HG03108 (cell line): Measurements from ENCODE around the gene ZNF672.
"Not testable (repeated sequence)": the region's sequence is repeated elsewhere in the genome, so short reads cannot be mapped to it uniquely, and the experiment has no call there.

Source experiments
- ATAC-seq: cut with Tn5 transposase; IDR thresholded peaks from one replicate; pipeline ENCODE4 v1.9.1; 2021; ENCODE audit warnings: moderate library complexity; ENCODE audit not compliant: unreplicated experiment

The ZNF672 gene

GRCh38 chr1:248812736-248813425 is 25.1 kb upstream of the ZNF672 start:
- ATAC-seq = no peak

- no peak for ATAC-seq
Measured at GRCh38 chr1:248813546-248813945, 24.5 kb upstream of the ZNF672 start.

DNA sequence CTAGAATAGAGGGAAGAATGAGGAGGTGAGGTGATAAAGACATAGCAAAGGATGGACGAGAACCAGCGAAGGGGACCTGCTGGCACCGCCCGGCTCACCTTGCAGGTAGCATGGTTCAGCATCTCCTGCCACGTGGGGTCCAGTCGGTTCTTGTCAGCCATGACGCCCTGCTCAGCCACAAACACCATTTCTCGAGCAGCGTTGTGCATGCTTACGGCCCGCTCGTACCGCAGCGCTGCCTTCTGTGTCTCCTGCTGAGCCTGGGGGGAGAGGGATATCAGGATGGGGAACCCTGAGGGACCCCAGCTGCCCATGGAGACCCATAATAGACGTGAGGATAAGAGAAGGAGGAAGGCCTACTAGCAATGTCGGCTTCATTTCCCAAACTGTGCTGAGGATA is 23.7 kb upstream of the ZNF672 start:
- no peak for ATAC-seq

DNA sequence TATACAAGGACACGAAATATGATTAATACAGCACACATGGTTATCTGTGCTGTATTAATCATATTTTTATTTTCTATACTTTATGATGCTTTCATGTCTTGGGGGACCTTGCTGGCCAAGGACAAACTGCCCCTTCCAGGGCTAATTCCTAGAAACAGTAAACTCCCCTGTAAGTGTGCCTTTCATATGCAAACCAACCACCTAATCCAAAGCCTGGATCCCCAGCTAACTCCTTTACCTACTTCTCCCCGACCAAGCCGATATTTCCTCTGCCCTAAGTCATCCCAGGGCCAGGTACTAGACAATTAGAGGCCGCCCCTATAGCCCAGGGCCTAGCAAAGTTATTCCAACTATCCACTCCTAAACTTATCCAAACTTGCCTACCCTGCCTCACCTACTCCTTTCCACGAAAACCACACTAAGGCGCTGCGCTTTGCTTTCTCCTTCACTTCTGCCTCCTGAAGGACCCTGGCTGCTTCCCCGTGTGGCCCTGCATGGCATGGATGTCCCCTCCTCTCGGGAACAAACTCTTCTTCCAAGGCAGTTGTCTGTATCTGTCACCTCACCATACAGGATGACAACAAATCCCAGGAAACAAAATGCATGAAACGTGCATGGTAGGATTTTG is 22.5 kb upstream of the ZNF672 start:
- no peak for ATAC-seq

- no peak for ATAC-seq
Measured at GRCh38 chr1:248816042-248816851, 21.8 kb upstream of the ZNF672 start.

DNA sequence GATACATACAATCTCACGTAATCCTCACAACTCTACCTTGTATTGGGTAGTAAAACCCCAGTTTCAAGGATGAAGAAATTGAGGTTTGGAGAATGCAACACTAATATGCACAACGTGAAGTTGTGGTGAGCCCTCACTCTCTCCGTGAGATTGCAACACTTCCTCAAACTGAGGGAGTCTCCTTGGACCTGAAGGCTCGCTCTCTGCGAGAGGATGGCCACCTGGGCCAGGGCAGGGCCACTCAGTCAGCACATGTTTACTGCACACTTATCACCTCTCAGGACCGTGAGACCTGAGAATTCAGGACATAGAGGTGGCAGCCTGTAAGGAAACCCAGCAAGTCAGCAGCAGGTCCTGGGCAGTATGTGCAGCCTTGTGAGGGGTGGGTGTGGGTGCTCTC is 21.0 kb upstream of the ZNF672 start:
- no peak for ATAC-seq

GRCh38 chr1:248818505-248819374 is 19.3 kb upstream of the ZNF672 start:
- peak; percentile 33 for ATAC-seq

DNA sequence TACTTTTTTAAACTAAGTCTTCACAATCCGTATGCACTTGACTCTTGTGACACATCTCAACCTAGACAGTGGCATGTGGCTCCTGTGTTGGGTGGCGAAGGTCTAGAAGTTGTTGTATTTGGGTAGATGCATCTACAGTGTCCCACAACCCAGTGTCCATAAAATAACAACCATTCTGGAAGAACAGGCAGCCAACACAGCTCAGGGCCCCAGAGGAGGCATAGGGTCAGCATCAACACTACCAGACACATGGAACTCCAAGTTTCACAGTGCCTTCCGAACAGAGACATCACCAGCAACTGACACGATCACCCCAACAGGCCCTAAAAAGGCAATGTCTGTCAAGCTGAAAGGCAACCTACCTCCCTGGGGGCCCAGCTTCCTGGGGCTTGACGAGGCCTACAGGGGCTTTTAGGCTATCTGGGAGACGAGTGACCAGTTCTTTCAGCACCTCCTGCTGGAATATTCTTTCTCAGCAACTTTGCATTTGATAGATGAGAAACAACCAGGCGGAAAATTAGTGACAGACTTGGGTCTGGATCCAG is 17.9 kb upstream of the ZNF672 start:
- ATAC-seq = no peak

DNA sequence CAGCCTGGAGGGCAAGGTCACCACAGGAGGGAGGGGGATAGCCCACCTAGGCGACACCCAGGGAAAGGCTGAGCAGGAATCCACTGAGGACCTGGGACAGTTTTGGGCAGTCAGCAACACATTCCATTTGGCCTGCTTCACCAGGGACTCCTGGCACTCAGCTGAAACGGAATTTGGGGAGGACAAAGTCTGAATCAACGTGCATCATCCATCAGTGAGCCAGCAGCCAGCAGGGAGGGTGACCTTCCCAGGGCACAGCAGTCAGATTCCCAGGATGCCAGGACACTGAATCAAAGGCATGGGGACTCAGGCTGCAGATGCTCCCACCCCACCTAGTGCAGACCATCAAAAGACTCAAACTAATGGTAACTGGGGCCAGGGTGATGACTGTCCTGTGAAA is 16.9 kb upstream of the ZNF672 start:
- no peak for ATAC-seq

DNA sequence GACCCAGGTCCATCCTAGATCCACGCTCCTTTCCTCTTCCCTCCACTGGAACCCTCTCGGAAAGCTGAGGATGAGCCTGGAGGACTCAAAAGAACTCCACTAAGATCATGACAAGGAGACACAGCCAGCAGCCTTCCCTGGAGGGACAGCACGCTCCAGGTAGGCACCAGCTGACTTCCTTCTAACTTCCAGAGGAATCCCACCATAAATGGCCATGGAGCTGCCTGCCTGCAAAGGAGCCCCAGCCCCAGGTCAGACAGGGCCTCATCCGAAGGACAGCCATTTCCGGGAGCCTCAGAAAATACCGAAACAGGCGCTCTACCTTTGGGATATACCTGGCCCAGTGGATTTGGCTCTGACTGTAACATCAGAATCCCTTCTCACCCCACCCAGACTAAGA is 16.4 kb upstream of the ZNF672 start:
- ATAC-seq = no peak

- no peak for ATAC-seq
Measured at GRCh38 chr1:248822148-248823032, 15.6 kb upstream of the ZNF672 start.

- no peak for ATAC-seq
Measured at GRCh38 chr1:248823517-248824001, 14.5 kb upstream of the ZNF672 start.

- no peak for ATAC-seq
Measured at GRCh38 chr1:248824301-248824700, 13.7 kb upstream of the ZNF672 start.

GRCh38 chr1:248824701-248825100 is 13.3 kb upstream of the ZNF672 start:
- ATAC-seq = no peak

DNA sequence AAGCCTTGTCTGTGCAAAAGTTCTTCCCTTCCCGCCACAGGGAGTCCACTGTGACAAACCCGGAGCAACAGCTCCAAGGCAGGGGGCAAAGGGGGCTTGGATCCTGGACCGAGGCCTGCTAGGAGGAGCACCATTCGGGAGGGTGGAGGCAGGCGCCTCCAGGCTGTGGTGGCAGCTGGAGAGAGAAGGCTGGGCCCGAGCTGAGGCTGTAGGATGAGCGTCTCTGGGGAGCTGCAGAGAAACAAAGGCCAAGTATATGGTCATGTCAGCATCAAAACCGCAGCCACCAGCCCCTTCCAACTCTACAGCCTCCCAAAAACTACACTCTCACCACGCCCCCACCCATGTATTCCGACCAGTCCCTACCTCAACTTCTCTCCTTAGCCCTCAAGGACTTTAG is 12.9 kb upstream of the ZNF672 start:
- ATAC-seq = no peak

GRCh38 chr1:248825573-248825908 is 12.5 kb upstream of the ZNF672 start:
- ATAC-seq = peak; percentile 1

DNA sequence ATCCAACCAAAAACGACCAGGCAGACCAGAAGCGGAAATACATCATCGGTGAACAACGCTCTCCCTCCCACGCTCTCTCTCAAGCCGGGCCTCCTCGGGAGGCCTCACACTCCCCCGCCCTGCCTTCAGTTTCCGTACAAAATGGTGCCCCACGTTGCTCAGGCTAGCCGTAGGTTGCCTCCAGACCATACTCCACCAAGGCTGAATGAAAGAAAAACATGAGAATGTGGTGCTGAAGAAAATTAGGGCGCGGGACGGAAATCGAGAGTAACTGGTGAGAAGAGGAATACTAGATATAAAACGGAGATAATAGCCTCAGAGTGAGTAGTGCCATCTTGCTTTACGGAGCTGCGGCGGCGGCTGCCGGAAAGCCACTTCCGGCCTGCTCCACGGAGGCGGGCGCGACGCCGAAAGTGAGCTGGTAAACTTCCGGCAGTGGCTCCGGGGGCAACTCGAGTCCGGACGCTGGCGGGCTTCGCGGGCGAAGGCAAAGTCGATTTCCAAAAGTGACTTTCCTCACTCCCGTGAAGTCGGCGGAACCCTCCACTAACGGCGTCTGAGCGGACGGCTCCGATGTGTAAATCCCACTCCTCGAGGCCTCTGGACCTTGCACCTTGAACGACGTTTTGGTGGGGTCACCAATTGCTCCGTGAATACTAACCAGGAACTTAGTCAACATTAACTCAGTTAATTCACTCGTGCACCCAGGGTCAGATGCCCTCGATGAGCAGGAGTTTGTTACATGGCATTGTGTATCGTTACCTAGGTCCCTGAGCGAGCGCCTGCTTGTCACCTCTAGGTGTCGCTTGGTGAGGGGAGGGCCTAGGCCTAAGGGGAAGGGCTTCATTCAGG is 11.9 kb upstream of the ZNF672 start, which contains the start of gene SH3BP5L:
Gene SH3BP5L (minus strand): TSS at position 7 of the 852 bp plus-strand sequence. CDS start 980 bp downstream, outside the sequence.
- peak; percentile 93 for ATAC-seq

DNA sequence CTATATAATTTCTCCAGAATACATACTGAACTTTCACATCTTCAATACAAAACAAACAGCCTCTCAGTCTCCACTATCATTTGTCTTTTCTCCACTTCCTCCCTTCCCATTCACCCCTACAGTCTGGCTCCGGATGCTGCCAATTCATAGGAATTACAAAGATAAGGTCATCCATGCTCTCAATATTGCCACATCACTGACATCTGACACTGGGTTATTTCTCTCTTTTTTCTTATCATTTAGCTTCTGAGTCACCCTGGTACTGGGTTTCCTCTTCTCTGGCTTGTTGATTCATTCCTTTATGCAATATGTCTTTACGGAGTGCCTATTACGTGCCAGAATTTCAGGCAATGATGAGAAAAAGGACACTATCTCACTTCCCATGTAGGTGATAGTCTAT is 9.2 kb upstream of the ZNF672 start:
- ATAC-seq = no peak

- not testable (repeated sequence) for ATAC-seq
Measured at GRCh38 chr1:248830718-248831017, 7.4 kb upstream of the ZNF672 start.
